NCI-H2227 treated with DMSO at 0.1 percent for 48 hours (cell line): ENCODE measurements around the gene TRMT1.
A peak's percentile ranks its signal among the peaks of the same experiment; 100 is the strongest.

Source experiments
- DNase-seq: peaks from one replicate; lab custom pipeline; 2025; lab: John Stamatoyannopoulos, UW

TRMT1 gene

GRCh38 chr19:13070425-13071140 lies 46.0 kb downstream of the TRMT1 start:
- DNase-seq = no peak

DNA sequence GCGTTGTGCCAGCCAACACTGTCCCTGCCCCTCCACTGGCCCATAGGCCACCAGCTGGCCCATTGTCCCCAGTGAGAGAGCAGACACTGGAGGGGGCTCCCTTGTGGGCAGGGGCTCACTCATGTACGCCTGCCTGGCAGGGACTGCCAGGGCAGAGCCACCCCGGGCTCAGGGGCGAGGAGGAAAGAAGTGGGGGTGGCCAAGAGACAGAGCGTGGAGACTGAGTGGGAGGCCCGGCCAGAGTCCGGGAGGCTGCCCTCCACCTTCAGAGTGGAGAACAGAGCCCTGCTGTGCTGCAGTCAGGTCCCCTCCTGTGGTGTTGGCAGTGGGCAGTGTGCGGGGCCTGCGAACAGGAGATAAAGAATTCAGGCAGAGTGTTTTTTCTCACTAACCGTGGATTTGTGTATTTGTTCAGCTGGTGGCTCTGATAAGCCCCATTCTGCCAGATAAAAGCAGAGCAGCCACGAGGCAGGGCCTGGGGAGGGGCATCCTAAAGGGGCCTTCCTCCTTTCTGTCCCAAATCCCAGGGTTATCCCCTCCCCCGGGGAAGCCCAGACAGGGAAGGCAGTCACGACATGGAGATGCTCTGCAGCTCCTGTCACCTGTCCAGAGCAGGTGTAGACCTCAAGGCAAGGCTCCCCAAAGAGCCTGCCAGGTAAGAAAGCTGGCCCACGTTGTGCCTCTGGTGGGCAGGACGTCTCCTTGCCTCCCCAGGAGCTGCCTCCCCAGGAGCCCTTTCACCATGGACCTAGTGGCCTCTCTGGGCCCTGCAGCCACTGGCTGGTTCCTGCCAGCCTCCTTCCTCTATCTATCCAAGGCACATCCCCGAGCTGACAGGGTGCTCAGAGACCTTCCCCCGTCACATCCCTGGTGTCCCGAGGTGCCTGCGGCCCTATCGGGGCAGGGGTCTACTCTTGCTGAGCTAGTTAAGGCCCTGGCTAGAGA lies 46.9 kb downstream of the TRMT1 start:
- DNase-seq = no peak

DNA sequence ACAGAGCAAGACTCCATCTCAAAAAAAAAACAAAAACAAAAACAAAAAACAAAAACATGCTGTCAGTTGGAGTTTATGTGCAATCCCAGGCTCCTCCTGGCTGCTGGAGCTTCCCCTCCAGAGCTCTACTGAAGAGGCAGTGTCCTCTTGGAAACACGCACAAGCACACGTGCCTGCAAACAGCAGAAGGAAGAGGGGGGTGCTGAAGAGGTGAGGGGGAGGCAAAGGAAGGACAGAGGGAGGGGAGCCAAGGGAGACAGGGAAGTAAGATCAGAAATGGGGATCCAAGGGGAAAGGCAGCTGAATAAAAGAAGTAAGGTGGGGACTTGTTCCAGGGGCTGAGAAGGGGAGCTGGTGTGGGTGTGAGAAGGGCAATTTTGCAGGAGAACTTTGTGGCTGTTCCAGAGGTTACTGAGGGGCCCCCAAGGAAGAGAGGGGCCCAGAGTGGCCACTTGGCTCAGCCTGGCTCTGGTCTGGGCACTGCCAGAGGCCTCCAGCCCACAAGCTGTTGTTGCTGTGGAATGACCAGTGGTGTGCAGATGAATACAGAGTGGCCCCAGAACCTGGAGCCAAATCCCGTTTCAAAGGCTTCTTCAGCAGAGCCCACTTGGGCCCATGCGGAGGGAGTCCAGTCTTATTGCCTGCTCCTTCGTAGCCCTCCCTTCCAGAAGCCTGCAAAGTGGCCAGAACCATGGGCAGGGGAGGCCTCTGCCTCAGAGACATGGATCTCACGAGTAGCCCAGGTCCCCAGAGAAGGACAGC lies 48.3 kb downstream of the TRMT1 start:
- DNase-seq = no peak

DNA sequence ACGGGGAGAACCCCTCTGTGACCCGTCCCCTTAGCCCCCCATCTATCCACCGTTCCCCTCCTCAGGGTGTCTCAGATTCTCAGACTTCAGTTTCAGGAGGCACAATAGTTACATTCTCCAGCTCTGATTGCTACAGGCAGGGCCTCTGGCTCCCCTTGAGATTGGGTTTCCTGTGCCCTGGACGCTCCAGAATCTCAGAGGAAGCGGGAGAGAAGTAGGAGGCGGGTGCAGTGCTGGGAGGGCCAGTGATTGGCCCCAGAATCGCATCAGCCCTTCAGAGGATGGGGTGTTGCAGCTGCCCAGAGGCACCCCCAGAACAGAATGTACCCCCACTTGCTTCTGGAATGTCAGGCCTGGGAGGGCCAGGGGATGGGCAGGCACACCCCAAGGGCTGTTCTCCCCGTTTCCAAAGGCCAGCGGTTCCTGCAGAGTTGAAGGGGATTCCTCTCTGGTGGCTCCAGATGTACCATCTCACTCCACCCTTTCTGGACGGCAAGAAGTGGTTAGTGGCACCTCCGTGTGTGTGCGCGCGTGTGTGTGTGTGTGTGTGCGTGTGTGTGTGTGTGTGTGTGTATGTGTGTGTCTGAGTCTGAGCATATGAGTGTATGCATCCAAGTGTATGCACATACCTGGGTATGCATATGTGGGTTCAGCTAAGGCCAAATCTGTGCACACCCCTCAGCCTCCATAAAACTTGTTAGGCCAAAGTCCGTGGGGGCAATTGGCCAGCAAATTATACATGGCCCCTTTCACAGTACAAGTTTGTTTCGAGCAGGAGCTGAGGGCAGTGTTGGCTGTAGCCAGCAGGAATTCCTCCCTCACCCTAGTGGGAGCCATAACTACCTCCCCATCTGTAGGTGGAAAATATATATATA lies 49.4 kb downstream of the TRMT1 start:
- DNase-seq = no peak

GRCh38 chr19:13066226-13066625 lies 50.3 kb downstream of the TRMT1 start:
- DNase-seq = no peak

GRCh38 chr19:13064092-13064489 lies 52.4 kb downstream of the TRMT1 start:
- no peak for DNase-seq

DNA sequence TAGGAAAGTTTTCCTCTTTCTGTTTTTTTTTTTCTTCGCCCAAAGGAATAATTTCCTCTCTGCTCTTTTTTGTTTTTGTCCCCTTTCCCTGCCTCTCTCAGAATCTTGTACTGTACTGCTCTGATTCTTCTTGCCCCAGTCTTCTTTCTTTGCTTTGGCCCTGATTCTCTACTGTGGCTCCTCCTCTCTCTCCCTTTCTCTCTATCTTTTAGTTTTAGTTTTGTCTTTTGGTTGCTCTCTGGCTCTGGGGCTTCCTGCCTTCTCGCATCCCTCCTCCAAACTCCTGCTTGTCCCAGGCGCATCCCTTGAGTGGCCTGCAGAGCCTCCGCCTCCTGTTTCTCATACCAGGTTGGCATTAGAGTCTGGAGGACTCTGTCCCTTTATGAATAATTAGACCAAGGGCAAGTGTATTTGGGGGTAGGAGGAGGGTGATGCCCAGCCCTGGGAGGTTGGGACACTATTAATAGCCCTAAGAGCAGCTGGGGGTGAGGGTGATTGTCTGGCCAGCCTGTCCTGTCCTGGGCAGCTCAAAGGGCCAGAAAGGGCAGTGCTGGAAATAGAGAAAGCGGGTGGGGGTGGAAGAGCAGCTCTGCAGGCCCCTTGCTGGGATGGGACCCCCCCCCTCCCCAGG lies 53.0 kb downstream of the TRMT1 start:
- no peak for DNase-seq

DNA sequence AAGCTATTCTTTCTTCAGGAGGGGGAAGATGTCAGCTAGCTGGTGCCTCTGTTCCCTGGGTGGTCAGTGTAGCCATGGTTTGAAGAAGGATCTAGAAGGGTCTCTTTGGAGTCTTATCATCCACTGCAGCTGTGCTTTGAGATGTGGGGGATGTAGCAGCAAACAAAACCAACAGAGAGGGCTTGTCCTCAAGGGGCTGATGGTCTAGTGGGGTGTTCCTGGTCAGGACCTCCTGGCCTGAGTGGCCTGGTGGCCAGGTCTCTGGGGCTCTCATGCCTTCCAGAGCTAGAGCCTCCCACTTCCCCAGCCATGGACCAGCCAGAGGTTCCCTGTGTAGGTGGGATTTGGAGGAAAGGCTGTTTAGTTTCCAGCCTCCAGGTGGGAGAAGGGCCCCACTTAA lies 54.2 kb downstream of the TRMT1 start:
- DNase-seq = no peak

DNA sequence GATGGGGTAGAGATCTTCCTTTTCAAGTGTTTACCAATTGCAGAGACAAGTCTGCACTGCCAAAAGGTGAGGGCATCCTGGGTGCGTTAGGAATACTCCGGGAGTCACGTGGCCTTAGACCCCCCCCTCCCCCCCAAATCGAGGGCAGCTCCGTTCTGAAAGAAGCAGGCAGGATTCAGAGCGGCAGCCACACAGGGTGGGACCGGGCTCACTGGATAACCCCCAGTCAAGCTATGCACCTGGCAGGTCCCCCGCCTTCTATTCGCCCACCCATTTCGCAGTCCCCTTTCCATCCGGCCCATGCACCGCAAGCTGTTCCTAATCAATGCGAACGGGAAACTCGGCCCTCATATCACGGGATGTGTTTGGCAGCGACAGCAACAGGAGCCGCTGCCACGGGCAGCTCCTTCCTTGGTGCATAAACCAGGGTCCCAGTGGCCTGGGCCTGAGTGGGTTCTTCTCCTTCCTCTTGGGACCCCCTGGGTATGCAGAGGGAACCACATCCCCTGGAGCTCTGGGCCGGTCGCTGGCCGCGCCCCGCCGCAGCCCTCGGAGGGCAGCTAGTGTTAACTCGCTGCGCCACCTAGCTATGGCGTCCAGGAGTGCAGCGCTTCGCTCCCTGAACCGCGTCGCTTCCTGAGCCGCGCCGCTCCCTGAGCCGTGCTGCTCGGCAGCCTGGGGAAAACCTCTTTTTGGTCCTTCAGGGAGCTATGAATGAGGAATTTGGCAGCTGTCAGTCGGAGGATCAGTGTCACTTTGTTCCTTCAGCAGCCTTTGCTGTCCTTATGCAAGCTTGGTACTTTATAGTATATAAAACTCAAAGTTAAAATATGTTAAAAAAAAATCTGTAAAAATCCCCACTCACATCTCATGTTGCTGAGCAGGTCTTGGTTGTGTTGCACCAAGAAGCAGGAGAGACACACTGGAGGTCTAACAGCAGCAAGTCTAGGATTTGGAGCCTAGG lies 55.3 kb downstream of the TRMT1 start:
- DNase-seq = peak; percentile 50

- no peak for DNase-seq
These were observed 56.1 kb downstream of the TRMT1 start for GRCh38 chr19:13060233-13060963.

DNA sequence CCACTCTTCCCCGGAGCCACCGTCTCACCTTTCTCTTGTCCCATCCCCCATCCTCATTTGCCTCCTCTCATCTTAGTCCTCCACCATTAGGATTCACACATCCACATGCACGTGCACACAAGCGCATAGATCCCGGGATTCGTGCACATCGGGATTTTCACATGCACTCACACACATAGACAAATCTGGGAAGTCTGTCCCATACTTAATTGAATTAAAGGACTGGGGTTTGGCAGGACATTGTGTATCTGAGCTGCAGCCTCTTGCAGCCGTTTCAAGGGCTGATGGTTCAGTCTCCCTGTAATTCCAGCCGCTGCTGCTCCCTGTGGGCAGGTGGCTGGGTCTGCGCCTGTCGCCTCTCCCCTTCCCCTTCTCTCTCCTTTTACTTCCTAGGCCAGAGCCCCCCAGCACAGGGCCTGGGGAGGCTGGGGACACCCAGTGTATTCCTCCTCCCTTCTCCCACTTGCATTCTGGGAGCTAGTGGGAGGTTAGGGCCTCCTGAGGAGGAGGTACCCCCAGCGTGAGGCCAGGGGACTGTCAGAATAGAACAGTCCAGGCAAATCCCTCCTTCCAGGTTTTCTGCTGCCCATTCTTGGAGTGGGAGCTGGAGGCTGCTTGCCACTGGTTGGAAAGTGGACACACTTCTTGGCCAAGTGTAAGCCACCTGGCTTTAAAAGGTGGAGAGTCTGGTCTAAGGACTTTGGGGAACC lies 57.4 kb downstream of the TRMT1 start:
- DNase-seq = no peak

GRCh38 chr19:13057744-13058143 lies 58.8 kb downstream of the TRMT1 start:
- no peak for DNase-seq

GRCh38 chr19:13057147-13057572 lies 59.4 kb downstream of the TRMT1 start:
- no peak for DNase-seq

- DNase-seq = no peak
These were observed 60.4 kb downstream of the TRMT1 start for GRCh38 chr19:13056052-13056660.

DNA sequence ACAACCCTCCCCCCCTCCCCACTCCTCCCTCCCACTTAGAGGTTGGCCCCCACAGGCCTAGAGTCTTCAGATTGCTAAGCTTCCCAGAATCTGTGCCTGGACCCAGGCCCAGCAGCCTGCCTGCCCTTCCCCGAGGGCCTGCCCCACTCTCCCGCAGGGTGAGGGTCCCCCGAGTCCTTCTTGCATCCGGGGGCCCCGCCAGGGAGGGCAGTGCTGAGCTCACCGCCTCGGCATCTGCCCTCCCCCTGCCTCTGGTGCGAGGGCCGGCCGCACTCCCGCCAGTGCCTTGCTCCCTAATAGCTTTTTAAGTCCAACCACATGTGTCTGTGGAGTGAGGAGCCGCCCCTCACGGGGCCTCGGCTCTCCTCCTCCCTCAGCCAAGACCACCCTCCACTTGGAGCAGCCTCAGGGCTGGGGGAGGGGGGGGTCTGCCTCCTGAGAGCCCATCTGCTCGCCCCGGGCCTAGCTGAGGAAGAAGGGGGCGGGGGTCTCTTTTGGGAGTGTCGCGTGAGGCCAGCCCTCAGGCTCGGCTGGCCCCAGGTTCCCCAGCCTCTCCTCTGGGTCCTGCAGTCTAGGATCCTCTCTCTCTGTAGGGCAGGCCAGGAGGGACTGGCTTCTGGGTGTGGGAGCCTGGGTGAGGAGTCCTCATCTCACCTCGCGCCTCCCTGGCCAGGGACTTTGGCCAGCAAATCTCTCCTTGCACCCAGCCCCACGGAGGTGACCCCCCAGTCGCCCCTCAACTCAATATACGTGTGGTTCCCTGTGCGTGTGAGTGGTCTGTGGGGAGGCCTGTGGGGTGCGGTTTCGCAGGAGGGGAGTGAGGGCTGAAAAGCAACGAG lies 61.1 kb downstream of the TRMT1 start:
- DNase-seq = no peak
